ENCODE data around the gene DHRS9. TPM values are rescaled to one million over a fixed set of nuclear protein-coding genes. Genes with fewer than 3 reads are reported as not detected.

DHRS9 gene
- total RNA-seq, 1 donor from 2014 or later, result not detected

DNA sequence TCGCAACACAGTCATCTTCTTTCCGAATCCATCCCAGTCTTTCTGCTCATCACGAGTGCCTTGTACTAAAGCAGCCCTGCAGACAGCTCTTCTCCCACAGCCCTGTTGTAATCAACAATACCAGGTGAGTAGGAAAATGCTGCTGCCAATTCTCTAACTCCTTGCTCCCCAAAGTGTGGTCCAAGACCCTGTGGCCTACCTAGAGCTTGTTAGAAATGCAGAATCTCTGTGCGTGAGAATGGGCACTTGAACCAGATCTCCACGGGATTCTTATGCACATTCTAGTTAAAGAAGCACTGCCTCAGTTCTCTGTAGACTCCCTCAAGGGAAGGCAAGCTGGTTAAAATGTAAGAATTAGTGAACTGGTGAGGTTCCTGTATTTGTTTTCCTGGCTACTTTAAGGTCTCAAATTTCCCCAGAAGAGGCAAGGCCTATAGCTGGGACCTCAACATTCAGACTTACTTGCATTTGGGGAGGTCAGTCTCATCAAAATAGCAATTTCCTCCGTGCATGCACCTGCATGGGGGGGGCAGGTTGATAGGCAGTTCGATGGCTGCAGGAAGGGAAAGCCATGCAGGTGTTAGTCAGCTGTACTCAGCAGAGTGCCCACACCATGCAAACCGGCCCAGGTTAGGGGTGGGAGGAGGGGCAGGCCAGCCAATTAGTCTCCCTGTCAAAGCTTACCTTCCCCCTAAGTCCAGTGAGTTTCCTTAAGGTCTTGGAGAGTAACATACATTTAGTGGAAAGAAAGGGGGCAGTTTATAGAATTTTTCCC is 70.8 kb downstream of the DHRS9 start:
- no peaks in the 10 kb centered on the region for H3K4me1 Mint-ChIP-seq (ENCODE audit: low read depth, unreplicated experiment)
- peaks cover 3% of the 10 kb centered on the region for H3K27me3 Mint-ChIP-seq (ENCODE audit: unreplicated experiment)
- H3K4me3 Mint-ChIP-seq (ENCODE audit: unreplicated experiment), result no peak overlapping the region
- DNase-seq, result no peak
- H3K9me3 Mint-ChIP-seq (ENCODE audit: unreplicated experiment), result no peaks in the 10 kb centered on the region
- TF ChIP-seq, protein P1, sequence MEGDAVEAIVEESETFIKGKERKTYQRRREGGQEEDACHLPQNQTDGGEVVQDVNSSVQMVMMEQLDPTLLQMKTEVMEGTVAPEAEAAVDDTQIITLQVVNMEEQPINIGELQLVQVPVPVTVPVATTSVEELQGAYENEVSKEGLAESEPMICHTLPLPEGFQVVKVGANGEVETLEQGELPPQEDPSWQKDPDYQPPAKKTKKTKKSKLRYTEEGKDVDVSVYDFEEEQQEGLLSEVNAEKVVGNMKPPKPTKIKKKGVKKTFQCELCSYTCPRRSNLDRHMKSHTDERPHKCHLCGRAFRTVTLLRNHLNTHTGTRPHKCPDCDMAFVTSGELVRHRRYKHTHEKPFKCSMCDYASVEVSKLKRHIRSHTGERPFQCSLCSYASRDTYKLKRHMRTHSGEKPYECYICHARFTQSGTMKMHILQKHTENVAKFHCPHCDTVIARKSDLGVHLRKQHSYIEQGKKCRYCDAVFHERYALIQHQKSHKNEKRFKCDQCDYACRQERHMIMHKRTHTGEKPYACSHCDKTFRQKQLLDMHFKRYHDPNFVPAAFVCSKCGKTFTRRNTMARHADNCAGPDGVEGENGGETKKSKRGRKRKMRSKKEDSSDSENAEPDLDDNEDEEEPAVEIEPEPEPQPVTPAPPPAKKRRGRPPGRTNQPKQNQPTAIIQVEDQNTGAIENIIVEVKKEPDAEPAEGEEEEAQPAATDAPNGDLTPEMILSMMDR (IDR thresholded peaks at IDR 0.05; ENCODE audit: partially characterized antibody, unreplicated experiment), result no peak
- H3K27ac Mint-ChIP-seq (ENCODE audit: unreplicated experiment), result no peak overlapping the region
- no peaks in the 10 kb centered on the region for H3K36me3 Mint-ChIP-seq (ENCODE audit: unreplicated experiment)

DNA sequence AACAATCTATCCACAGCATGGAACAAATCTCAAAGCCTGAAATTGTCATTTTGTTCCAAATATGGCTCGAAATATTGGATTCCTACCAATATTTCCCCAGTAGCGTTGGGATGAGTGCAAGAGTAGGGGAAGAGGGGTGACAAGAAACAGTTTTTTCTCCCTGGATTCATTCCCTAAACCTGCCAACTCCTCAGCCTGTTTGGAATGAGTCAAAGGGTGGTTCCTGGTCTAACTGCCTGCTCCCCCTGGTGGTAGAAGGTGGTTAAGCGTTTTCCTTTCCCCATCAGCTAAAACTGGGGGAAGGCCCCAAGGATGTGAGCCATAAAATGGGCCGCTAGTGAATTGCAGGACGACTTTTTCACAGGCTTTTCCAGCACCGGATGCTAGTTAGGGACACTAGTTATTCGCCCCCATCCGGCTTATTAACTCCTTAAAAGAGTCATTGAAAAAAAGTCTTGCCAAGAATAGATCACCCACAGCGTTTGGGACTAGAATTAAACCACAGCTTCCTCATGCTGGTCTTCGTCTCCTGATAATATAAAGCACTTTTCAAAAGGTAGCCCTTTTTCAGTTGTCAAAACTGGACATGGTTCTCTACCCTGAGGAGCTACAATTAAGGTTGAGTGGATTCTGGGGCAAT is 72.5 kb downstream of the DHRS9 start:
- H3K9me3 Mint-ChIP-seq (ENCODE audit: unreplicated experiment), result no peaks in the 10 kb centered on the region
- DNase-seq, result peak; percentile 64
- TF ChIP-seq, protein P1 (IDR thresholded peaks at IDR 0.05; ENCODE audit: partially characterized antibody, unreplicated experiment), result peak; percentile 88
- H3K27ac Mint-ChIP-seq (ENCODE audit: unreplicated experiment), result no peak overlapping the region
- no peaks in the 10 kb centered on the region for H3K4me1 Mint-ChIP-seq (ENCODE audit: low read depth, unreplicated experiment)
- no peaks in the 10 kb centered on the region for H3K36me3 Mint-ChIP-seq (ENCODE audit: unreplicated experiment)
- peaks cover 3% of the 10 kb centered on the region for H3K27me3 Mint-ChIP-seq (ENCODE audit: unreplicated experiment)
- no peak overlapping the region for H3K4me3 Mint-ChIP-seq (ENCODE audit: unreplicated experiment)

DNA sequence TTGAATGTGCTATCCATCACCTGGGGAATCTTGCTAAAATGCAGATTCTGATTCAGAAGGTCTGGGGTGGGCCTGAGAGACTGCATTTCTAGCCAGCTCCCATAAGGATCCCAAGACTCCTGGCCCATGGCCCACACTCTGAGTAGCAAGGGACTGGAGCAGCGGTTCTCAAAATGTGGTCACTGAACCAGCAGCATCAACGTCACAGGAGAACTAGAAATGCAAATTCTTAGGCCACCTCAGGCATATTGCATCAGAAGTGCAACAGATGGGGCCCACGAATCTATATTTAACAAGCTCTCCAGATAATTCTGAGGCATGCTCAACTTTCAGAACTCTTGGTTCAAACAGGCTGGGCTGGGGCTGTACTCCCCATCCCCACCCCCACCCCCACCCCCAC is 74.6 kb downstream of the DHRS9 start:
- Mint-ChIP-seq H3K27ac (ENCODE audit: unreplicated experiment) (no peak overlapping the region), H3K27me3 (ENCODE audit: unreplicated experiment) (peaks cover 3% of the 10 kb centered on the region), H3K9me3 (ENCODE audit: unreplicated experiment) (no peaks in the 10 kb centered on the region), H3K4me1 (ENCODE audit: low read depth, unreplicated experiment) (no peaks in the 10 kb centered on the region), H3K36me3 (ENCODE audit: unreplicated experiment) (no peaks in the 10 kb centered on the region), H3K4me3 (ENCODE audit: unreplicated experiment) (no peak overlapping the region)
- DNase-seq, result no peak
- TF ChIP-seq, protein P1 (IDR thresholded peaks at IDR 0.05; ENCODE audit: partially characterized antibody, unreplicated experiment), result no peak

Other genes starting within 250 kb of the DHRS9 start
- 7.1 TPM for gene SPC25, start 179.1 kb upstream of the DHRS9 start, total RNA-seq (ENCODE audit: unreplicated experiment)
- gene G6PC2, start 168.3 kb upstream of the DHRS9 start, total RNA-seq (ENCODE audit: unreplicated experiment), result not detected
- gene ABCB11, start 38.2 kb upstream of the DHRS9 start, total RNA-seq (ENCODE audit: unreplicated experiment), result not detected